Heart right ventricle (tissue), 16 donors: Measurements from ENCODE around the gene PAFAH1B2. TPM values are rescaled to one million over a fixed set of nuclear protein-coding genes. Genes with fewer than 3 reads are reported as not detected.

Experiments used
- ATAC-seq, 8 donors: fragments of 200-7000 bp; cut with Tn5 transposase; one replicate each; pipeline ENCODE4 v1.9.1; 2020; ENCODE audit warnings: mild to moderate bottlenecking in 8 of 8, moderate library complexity in 8 of 8, moderate number of reproducible peaks in 1 of 8
- DNase-seq, 2 donors: peaks; one replicate each; pipeline ENCODE4 v3.0.0-alpha.2; 2020
- H3K27ac ChIP-seq, 10 donors: fragments of 200-600 bp; sonication (generic) in 2 of 10; one replicate each; pipeline versions ENCODE4 v1.5.0 to v1.8.0; 2020 to 2022; ENCODE audit warnings: mild to moderate bottlenecking in 3 of 10
- H3K27me3 ChIP-seq, 7 donors: fragments of 200-600 bp; one replicate each; pipeline ENCODE4 v1.8.0; 2021 to 2022; ENCODE audit warnings: mild to moderate bottlenecking in 2 of 7
- H3K36me3 ChIP-seq, 9 donors: fragments of 200-600 bp; sonication (generic) in 1 of 9; one replicate each; pipeline versions ENCODE4 v1.5.0 to v1.8.0; 2020 to 2022; ENCODE audit warnings: mild to moderate bottlenecking in 2 of 9
- H3K4me1 ChIP-seq, 9 donors: fragments of 200-600 bp; sonication (generic) in 1 of 9; one replicate each; pipeline versions ENCODE4 v1.5.0 to v1.8.0; 2020 to 2022; ENCODE audit warnings: mild to moderate bottlenecking in 4 of 9
- H3K4me3 ChIP-seq, 10 donors: fragments of 200-600 bp; sonication (generic) in 2 of 10; one replicate each; pipeline versions ENCODE4 v1.5.0 to v1.8.0; 2020 to 2022; ENCODE audit warnings: mild to moderate bottlenecking in 7 of 10, moderate library complexity in 2 of 10
- H3K9me3 ChIP-seq, 11 donors: fragments of 200-600 bp in 10 of 11; sonication (generic) in 2 of 11; one replicate each; pipeline versions ENCODE4 v1.5.0 to v1.8.0; 2013 to 2022; ENCODE audit warnings: mild to moderate bottlenecking in 2 of 11, control low read depth in 1 of 11, moderate library complexity in 1 of 11
- WGBS, 2 donors: extraction: QIAGEN DNeasy Blood & Tissue Kit; methylation state at CpG; one replicate each; pipeline ENCODE4 v1.1.7; 2013; ENCODE audit warnings: inconsistent platforms in 1 of 2; 5-methylcytosine and 5-hydroxymethylcytosine counted together
- intact Hi-C, 10 donors: fragments of 100-400 bp; cut with DNase I; formaldehyde crosslinking; loops; one replicate each; pipeline versions ENCODE4 v1.11.1 to v1.14.2; 2022
- polyA plus RNA-seq, 2 donors: library from polyadenylated mRNA; stranded (reverse); fragments of 200-250 nt; gene quantifications; one replicate each; pipeline ENCODE4 v1.2.3, GENCODE V29; 2013
- total RNA-seq, 10 donors: library from RNA; stranded (reverse); fragmentation: NEBNext Ultra II Directional in 3 of 10; extraction: Animal tissue kit (Norgen Biotek cat#: 25700) in 3 of 10; gene quantifications; one replicate each; pipeline versions ENCODE4 v1.2.1 to v1.2.4, GENCODE V29; 2021 to 2023
- TF ChIP-seq, protein P1 (sequence below), 9 donors: fragments of 200-600 bp; sonication (generic) in 2 of 9; IDR thresholded peaks; one replicate each; pipeline versions ENCODE4 v1.5.0 to v1.8.0; 2021 to 2022; ENCODE audit warnings: antibody characterized with exemption in 9 of 9, mild to moderate bottlenecking in 5 of 9, moderate library complexity in 1 of 9
- donor health status: Arrhythmogenic right ventricular cardiomyopathy.
- donor health status: ischemic (EF 13 %, LVEDD 7.1; RV severe dilation, severe dysfunction).
- donor health status: healthy with polysubstance abuse.
- donor health status: DM: no; HTN: yes; CAD: no.
- donor health status: DM: no; HTN: no; CAD: no.
- donor health status: ischemic (EF 25% LVEDD 6.9; RV normal size, moderate dysfunction).
- donor health status: ischemic (EF 25% LVEDD 5.7; RV mildly dilated, moderate dysfunction).
- donor health status: healthy.
- donor health status: DM: yes; HTN: yes; CAD: no.
- donor health status: Ischemic cardiomyopathy.
- donor health status: ischemic (EF 35%, LVEDD 5.7; RV mildly dilated, moderate dysfunction).
- donor health status: nonischemic (EF 11% LVEDD 7.7; RV severe dilation, severe dysfunction).
- donor health status: DM: yes; HTN: yes; CAD: no.
- donor health status: PGD.
- donor health status: ischemic (EF 29% LVEDD 5.4; RV normal size, mild dysfunction).
- donor health status: nonischemic (EF 23%, LVEDD 6.1; RV moderate dilation, normal function).

The PAFAH1B2 gene
- total and polyA plus RNA-seq, 12 donors, result 18.7 to 71.5 (median 59.4) TPM

DNA sequence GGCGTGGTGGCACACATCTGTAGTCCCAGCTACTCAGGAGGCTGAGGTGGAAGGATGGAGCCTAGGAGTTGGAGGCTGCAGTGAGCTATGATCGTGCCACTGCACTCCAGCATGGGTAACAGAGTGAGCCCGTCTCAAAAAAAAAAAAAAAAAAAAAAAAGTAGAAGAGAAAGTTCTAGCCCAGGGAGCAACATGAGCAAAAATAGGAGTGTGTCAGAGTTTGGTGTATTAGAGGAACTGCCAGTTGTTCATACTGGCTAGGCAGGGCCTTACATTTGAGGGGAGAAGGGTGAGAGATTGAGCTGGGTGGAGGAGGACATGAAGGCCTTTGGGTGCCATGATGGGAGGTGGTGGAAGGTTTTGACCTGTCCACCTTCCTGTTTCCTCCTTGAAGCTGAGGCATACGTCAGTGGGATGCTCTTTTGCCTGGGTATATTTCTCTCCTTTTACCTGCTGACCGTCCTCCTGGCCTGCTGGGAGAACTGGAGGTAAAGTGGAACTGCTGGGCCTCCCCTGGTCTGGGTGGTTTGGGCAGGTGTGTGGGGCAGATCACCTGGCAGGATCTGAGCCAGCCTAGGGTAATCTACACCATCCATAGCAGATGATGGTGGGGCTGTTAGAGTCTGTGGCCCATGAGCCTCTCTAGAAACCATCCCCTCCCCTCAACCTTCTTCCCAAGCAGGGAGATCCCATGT, 41.8 kb downstream of the PAFAH1B2 start:
- DNase-seq (no peak), ATAC-seq (no peak)
- no peaks in the 10 kb centered on the region for H3K9me3 ChIP-seq
- peaks cover 0 to 93% (median 57%) of the 10 kb centered on the region in 9 donors for H3K36me3 ChIP-seq
- H3K27me3 ChIP-seq, result no peaks in the 10 kb centered on the region
- TF ChIP-seq, protein P1, sequence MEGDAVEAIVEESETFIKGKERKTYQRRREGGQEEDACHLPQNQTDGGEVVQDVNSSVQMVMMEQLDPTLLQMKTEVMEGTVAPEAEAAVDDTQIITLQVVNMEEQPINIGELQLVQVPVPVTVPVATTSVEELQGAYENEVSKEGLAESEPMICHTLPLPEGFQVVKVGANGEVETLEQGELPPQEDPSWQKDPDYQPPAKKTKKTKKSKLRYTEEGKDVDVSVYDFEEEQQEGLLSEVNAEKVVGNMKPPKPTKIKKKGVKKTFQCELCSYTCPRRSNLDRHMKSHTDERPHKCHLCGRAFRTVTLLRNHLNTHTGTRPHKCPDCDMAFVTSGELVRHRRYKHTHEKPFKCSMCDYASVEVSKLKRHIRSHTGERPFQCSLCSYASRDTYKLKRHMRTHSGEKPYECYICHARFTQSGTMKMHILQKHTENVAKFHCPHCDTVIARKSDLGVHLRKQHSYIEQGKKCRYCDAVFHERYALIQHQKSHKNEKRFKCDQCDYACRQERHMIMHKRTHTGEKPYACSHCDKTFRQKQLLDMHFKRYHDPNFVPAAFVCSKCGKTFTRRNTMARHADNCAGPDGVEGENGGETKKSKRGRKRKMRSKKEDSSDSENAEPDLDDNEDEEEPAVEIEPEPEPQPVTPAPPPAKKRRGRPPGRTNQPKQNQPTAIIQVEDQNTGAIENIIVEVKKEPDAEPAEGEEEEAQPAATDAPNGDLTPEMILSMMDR (IDR thresholded peaks at IDR 0.05), result no peak
- no peak overlapping the region for H3K4me3 ChIP-seq
- intact Hi-C loops, result no loop called here
- H3K27ac ChIP-seq, result peak overlapping the region in 1 of 10 donors; percentile 69
- 94 to 95% methylated on average over 5 of the region's 5 CpGs for WGBS, 2 donors
- H3K4me1 ChIP-seq, result peaks cover 2 to 32% (median 6%) of the 10 kb centered on the region in 9 donors

DNA sequence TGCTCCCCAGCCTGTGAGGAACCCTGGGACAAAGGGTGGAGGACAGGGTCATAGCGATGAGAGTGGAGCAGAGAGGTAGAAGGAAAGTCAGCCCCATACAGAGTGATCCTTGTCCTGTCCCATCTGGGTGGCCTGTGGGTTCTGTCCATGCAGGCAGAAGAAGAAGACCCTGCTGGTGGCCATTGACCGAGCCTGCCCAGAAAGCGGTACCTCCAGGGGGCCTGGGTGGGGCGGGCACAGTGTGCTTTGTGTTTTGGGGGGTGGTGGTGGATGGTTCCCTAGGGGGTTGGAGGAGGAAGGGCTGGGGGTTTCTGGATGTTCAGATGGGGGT, 42.3 kb downstream of the PAFAH1B2 start:
- DNase-seq (no peak), ATAC-seq (no peak)
- Histone ChIP-seq H3K4me1 (peaks cover 0 to 27% (median 1%) of the 10 kb centered on the region in 9 donors), H3K4me3 (no peak overlapping the region), H3K27ac (peak overlapping the region in 1 of 10 donors; percentile 69), H3K36me3 (peaks cover 0 to 98% (median 58%) of the 10 kb centered on the region in 9 donors), H3K9me3 (no peaks in the 10 kb centered on the region), H3K27me3 (no peaks in the 10 kb centered on the region)
- TF ChIP-seq, protein P1 (IDR thresholded peaks at IDR 0.05), result no peak
- 90 to 98% methylated on average over 4 of the region's 4 CpGs for WGBS, 2 donors
- intact Hi-C loops, result no loop called here

DNA sequence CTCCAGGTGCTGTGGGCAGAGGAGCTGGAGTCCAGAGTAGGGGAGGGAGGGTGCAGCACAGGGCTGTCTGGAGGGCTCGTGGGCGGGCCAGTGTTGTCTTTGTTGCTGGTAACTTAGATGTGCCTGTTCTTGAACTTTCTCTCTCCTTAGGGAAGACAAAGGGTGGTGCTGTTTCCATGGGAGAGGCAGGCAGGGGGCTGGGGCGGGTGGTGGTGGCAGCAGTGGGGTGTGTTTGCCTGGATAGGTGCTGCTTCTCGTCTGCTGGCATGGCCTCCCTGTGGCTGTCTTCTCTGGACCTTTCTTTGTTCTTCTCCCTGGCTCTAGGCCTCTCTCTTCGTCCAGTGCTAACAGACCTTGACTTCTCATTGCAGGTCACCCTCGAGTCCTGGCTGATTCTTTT, 42.9 kb downstream of the PAFAH1B2 start:
- DNase-seq (no peak), ATAC-seq (no peak)
- WGBS, 2 donors, result 76 to 80% methylated on average over 6 of the region's 6 CpGs
- H3K27me3 ChIP-seq, result no peaks in the 10 kb centered on the region
- no peaks in the 10 kb centered on the region for H3K9me3 ChIP-seq
- H3K4me1 ChIP-seq, result peaks cover 0 to 25% (median 0%) of the 10 kb centered on the region in 9 donors
- no peak overlapping the region for H3K4me3 ChIP-seq
- peaks cover 0 to 100% (median 61%) of the 10 kb centered on the region in 9 donors for H3K36me3 ChIP-seq
- H3K27ac ChIP-seq, result peak overlapping the region in 1 of 10 donors; percentile 69
- TF ChIP-seq, protein P1 (IDR thresholded peaks at IDR 0.05), result no peak
- intact Hi-C loops, result no loop called here

DNA sequence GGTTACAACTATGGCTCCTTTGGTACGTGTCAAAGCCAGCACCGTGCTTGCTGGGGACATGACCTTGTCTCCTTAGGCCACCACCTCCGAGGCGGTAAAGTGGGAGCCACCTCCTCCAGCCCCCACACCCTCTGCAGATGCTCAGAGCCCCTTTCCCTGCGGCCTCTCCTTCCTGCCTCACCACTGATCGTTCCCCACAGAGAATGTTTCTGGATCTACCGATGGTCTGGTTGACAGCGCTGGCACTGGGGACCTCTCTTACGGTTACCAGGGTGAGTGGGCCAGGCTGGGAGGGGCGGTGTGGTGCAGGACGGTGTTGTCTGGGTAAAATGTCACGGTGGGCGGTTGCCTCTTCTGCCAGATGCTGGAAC, 43.3 kb downstream of the PAFAH1B2 start:
- H3K27ac ChIP-seq, result peak overlapping the region in 1 of 10 donors; percentile 69
- 86 to 87% methylated on average over 13 of the region's 13 CpGs for WGBS, 2 donors
- H3K27me3 ChIP-seq, result no peaks in the 10 kb centered on the region
- ATAC-seq, result no peak
- peaks cover 0 to 100% (median 61%) of the 10 kb centered on the region in 9 donors for H3K36me3 ChIP-seq
- H3K4me1 ChIP-seq, result peaks cover 0 to 25% (median 0%) of the 10 kb centered on the region in 9 donors
- H3K9me3 ChIP-seq, result no peaks in the 10 kb centered on the region
- TF ChIP-seq, protein P1 (IDR thresholded peaks at IDR 0.05), result no peak
- DNase-seq, result no peak
- intact Hi-C loops, result no loop called here
- H3K4me3 ChIP-seq, result no peak overlapping the region
